ENCODE measurements around the gene UBE2V1.

DNA sequence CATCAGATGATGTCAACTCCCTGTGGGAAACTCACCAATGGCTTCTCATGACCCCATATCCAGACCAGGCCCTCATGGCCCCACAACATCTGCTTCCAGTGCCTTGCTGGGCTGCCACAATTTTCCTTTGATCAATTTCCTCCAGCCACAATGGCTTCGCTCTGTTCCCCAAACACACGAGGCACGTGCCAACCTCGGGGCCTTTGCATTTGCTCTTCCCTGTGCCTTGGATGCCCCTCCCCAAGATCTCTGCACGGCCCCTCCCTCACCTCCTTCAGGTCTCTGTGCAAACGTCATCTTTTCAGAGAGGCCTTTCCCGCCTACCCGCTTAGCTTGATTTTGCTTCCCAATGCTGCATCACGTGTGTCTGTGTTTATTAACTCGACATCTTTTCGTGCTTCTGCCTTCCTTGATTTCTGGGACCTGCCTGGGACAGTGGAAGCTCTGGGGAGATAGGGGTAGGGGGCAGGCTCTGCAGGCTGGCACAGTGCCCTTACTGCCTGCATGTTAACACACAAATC lies 27.4 kb upstream of the UBE2V1 start:
- no peak for TF ChIP-seq FOXA1 (IDR thresholded peaks at IDR 0.05)
- no peak for TF ChIP-seq FOXK2 (IDR thresholded peaks at IDR 0.05)
